ENCODE data around the gene USP43. TPM values are rescaled to one million over a fixed set of nuclear protein-coding genes. Genes with fewer than 3 reads are reported as not detected.

The USP43 gene
- polyA plus RNA-seq, 1 donor (not counting 4 experiments of a cell fraction or from before 2014, with no cell fraction given), result 2.2 TPM

DNA sequence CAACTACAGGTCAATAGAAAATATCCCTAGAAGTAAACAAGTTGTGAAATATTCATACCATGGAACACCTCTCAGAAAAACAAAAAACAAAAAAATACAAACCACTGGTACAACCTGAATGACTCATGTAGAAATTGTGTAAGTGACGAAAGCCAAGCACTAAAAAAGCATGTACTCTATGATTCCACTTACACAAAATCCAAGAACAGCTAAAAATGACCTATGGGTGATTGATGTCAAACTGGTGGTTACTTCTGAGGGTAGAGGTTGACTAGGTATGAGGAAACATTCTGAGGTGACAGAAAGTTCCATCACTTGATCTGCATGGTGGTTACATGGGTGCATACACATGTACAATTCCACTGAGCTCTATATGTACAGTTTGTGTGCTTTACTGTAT is 114.9 kb downstream of the USP43 start:
- no peak for DNase-seq (ENCODE audit: low read depth, low spot score)
- dilution Hi-C loops (cut with MboI; ENCODE audit: extremely low pct_ligation_motif_present, low sequenced_read_pairs), result no loop called here

DNA sequence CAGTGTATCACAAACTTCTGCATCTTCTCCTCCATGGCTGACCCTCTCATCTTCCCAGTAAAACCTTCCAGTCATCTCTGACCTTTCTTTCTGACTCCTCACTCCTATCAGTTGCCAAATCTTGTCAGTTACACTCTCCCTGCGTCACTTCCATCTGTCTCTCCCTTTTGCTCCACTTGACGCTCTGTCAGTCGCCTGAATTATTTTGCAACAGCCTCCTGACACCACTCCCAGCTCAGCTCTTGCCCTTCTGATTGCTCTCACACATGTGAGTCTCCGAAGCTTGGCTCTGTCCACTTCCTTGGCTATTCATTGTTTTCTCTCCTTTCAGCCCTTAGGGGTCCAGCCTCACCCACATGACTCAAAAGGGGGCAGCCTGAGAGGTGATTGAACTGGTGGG is 118.3 kb downstream of the USP43 start:
- dilution Hi-C loops (cut with MboI; ENCODE audit: extremely low pct_ligation_motif_present, low sequenced_read_pairs), result no loop called here

More for the DNA sequence above, 114.9 kb downstream of the USP43 start:
- no peaks in the 10 kb centered on the region for H3K27me3 ChIP-seq (ENCODE audit: control insufficient read depth, extremely low read depth, insufficient read depth, low read length)
- H3K9ac ChIP-seq (ENCODE audit: control insufficient read depth, extremely low read depth, insufficient read depth, low read length), result no peak overlapping the region
- no peaks in the 10 kb centered on the region for H3K9me1 ChIP-seq (ENCODE audit: control insufficient read depth, extremely low read depth, insufficient read depth, low read length)
- no peak for FAIRE-seq
- H4K20me1 ChIP-seq (ENCODE audit: control insufficient read depth, extremely low read depth, insufficient read depth, low read length), result no peaks in the 10 kb centered on the region
- H3K36me3 ChIP-seq (ENCODE audit: control insufficient read depth in 2 of 2, extremely low read depth in 1 of 2, insufficient read depth in 2 of 2, low read length in 2 of 2), result no peaks in the 10 kb centered on the region
- no peak overlapping the region for H3K4me3 ChIP-seq (ENCODE audit: control insufficient read depth in 2 of 3, extremely low read depth in 1 of 3, insufficient read depth in 2 of 3, low read depth in 1 of 3, low read length in 3 of 3)
- H3K4me2 ChIP-seq (ENCODE audit: control insufficient read depth, extremely low read depth, insufficient read depth, low read depth, low read length), result no peak overlapping the region
- H3K4me1 ChIP-seq (ENCODE audit: control insufficient read depth, extremely low read depth, insufficient read depth, low read length), result no peaks in the 10 kb centered on the region
- H3K79me2 ChIP-seq (ENCODE audit: control insufficient read depth, insufficient read depth, low read length), result no peaks in the 10 kb centered on the region
- TF ChIP-seq, protein P1, sequence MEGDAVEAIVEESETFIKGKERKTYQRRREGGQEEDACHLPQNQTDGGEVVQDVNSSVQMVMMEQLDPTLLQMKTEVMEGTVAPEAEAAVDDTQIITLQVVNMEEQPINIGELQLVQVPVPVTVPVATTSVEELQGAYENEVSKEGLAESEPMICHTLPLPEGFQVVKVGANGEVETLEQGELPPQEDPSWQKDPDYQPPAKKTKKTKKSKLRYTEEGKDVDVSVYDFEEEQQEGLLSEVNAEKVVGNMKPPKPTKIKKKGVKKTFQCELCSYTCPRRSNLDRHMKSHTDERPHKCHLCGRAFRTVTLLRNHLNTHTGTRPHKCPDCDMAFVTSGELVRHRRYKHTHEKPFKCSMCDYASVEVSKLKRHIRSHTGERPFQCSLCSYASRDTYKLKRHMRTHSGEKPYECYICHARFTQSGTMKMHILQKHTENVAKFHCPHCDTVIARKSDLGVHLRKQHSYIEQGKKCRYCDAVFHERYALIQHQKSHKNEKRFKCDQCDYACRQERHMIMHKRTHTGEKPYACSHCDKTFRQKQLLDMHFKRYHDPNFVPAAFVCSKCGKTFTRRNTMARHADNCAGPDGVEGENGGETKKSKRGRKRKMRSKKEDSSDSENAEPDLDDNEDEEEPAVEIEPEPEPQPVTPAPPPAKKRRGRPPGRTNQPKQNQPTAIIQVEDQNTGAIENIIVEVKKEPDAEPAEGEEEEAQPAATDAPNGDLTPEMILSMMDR (optimal IDR thresholded peaks at IDR 0.05 in 1 of 3, IDR thresholded peaks at IDR 0.05 in 1 of 3, conservative IDR thresholded peaks at IDR 0.05 in 1 of 3; ENCODE audit: extremely low read depth in 1 of 3, insufficient read depth in 2 of 3, low read length in 3 of 3), result no peak
- no peak overlapping the region for H2AFZ ChIP-seq (ENCODE audit: control insufficient read depth, low read length)
- H3K27ac ChIP-seq (ENCODE audit: control insufficient read depth, insufficient read depth, low read length), result no peak overlapping the region
- no peaks in the 10 kb centered on the region for H3K9me3 ChIP-seq (ENCODE audit: control insufficient read depth, low read depth, low read length)

More for the DNA sequence above, 118.3 kb downstream of the USP43 start:
- Histone ChIP-seq H3K36me3 (ENCODE audit: control insufficient read depth in 2 of 2, extremely low read depth in 1 of 2, insufficient read depth in 2 of 2, low read length in 2 of 2) (no peaks in the 10 kb centered on the region), H3K4me2 (ENCODE audit: control insufficient read depth, extremely low read depth, insufficient read depth, low read depth, low read length) (no peak overlapping the region), H4K20me1 (ENCODE audit: control insufficient read depth, extremely low read depth, insufficient read depth, low read length) (no peaks in the 10 kb centered on the region), H2AFZ (ENCODE audit: control insufficient read depth, low read length) (no peak overlapping the region), H3K9me1 (ENCODE audit: control insufficient read depth, extremely low read depth, insufficient read depth, low read length) (no peaks in the 10 kb centered on the region), H3K27me3 (ENCODE audit: control insufficient read depth, extremely low read depth, insufficient read depth, low read length) (no peaks in the 10 kb centered on the region), H3K9me3 (ENCODE audit: control insufficient read depth, low read depth, low read length) (no peaks in the 10 kb centered on the region), H3K9ac (ENCODE audit: control insufficient read depth, extremely low read depth, insufficient read depth, low read length) (no peak overlapping the region), H3K79me2 (ENCODE audit: control insufficient read depth, insufficient read depth, low read length) (no peaks in the 10 kb centered on the region), H3K4me1 (ENCODE audit: control insufficient read depth, extremely low read depth, insufficient read depth, low read length) (no peaks in the 10 kb centered on the region), H3K4me3 (ENCODE audit: control insufficient read depth in 2 of 3, extremely low read depth in 1 of 3, insufficient read depth in 2 of 3, low read depth in 1 of 3, low read length in 3 of 3) (no peak overlapping the region), H3K27ac (ENCODE audit: control insufficient read depth, insufficient read depth, low read length) (no peak overlapping the region)
- TF ChIP-seq, protein P1 (optimal IDR thresholded peaks at IDR 0.05 in 1 of 3, IDR thresholded peaks at IDR 0.05 in 1 of 3, conservative IDR thresholded peaks at IDR 0.05 in 1 of 3; ENCODE audit: extremely low read depth in 1 of 3, insufficient read depth in 2 of 3, low read length in 3 of 3), result no peak
- TF ChIP-seq EZH2 (IDR thresholded peaks at IDR 0.05; ENCODE audit: low read length), result no peak
- FAIRE-seq (no peak), DNase-seq (ENCODE audit: low read depth, low spot score) (no peak)

Measured in keratinocyte (primary cell).